ENCODE measurements around the gene UQCC2.

DNA sequence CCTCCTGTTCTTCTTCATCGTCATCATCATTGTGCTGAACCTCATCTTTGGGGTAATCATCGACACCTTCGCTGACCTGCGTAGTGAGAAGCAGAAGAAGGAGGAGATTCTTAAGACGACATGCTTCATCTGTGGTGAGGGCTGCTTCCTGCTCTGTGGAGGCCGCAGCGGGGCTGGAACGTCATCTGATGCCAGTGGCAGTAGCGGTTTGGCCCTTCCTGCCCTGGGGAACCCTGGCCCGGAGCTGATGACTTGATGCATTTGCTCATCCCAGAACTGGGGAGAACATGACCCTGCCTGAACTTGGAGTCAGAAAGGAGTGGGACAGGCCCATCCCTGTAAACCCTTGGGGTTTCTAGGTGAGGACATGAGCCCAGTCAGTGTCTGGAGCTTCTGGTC, 18.7 kb downstream of the UQCC2 start:
- TF ChIP-seq EZH2 (IDR thresholded peaks at IDR 0.05; ENCODE audit: low read depth, low read length, severe bottlenecking) (no peak), JUND (IDR thresholded peaks at IDR 0.05; ENCODE audit: low read length) (no peak), CHD2 (IDR thresholded peaks at IDR 0.05; ENCODE audit: low read length) (no peak)
- TF ChIP-seq, protein P1, sequence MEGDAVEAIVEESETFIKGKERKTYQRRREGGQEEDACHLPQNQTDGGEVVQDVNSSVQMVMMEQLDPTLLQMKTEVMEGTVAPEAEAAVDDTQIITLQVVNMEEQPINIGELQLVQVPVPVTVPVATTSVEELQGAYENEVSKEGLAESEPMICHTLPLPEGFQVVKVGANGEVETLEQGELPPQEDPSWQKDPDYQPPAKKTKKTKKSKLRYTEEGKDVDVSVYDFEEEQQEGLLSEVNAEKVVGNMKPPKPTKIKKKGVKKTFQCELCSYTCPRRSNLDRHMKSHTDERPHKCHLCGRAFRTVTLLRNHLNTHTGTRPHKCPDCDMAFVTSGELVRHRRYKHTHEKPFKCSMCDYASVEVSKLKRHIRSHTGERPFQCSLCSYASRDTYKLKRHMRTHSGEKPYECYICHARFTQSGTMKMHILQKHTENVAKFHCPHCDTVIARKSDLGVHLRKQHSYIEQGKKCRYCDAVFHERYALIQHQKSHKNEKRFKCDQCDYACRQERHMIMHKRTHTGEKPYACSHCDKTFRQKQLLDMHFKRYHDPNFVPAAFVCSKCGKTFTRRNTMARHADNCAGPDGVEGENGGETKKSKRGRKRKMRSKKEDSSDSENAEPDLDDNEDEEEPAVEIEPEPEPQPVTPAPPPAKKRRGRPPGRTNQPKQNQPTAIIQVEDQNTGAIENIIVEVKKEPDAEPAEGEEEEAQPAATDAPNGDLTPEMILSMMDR (IDR thresholded peaks at IDR 0.05; ENCODE audit: control extremely low read depth in 1 of 3, insufficient read depth in 1 of 3, low read depth in 1 of 3, low read length in 3 of 3) = no peak
